WTC11 (cell line): Measurements from ENCODE around the gene YDJC.

Source experiments
- CREM ChIP-seq: sonication (generic); formaldehyde crosslinking; IDR thresholded peaks from 2 replicates; pipeline ENCODE4 v1.8.1; 2022; ENCODE audit warnings: mild to moderate bottlenecking, missing genetic modification reagents, moderate library complexity
- ETV6 ChIP-seq: sonication (generic); formaldehyde crosslinking; IDR thresholded peaks from 2 replicates; pipeline ENCODE4 v1.8.1; 2022; ENCODE audit warnings: mild to moderate bottlenecking, missing genetic modification reagents
- FOXK1 ChIP-seq: sonication (generic); formaldehyde crosslinking; IDR thresholded peaks from 2 replicates; pipeline ENCODE4 v1.8.0; 2022; ENCODE audit warnings: mild to moderate bottlenecking, moderate library complexity, missing genetic modification reagents
- KAT7 ChIP-seq: sonication (generic); formaldehyde crosslinking; IDR thresholded peaks from 2 replicates; pipeline ENCODE4 v1.8.1; 2023; ENCODE audit warnings: missing genetic modification reagents, mild to moderate bottlenecking, borderline replicate concordance
- NR1H2 ChIP-seq: sonication (generic); formaldehyde crosslinking; IDR thresholded peaks from 2 replicates; pipeline ENCODE4 v1.9.0; 2021; ENCODE audit warnings: mild to moderate bottlenecking, moderate library complexity, missing genetic modification reagents
- NR2C2 ChIP-seq: sonication (generic); formaldehyde crosslinking; IDR thresholded peaks from 2 replicates; pipeline ENCODE4 v1.8.0; 2022; ENCODE audit warnings: mild to moderate bottlenecking, missing genetic modification reagents
- TCF7 ChIP-seq: sonication (generic); formaldehyde crosslinking; IDR thresholded peaks from 2 replicates; pipeline ENCODE4 v1.8.0; 2022; ENCODE audit warnings: mild to moderate bottlenecking, low read depth, missing genetic modification reagents, moderate library complexity
- TEAD1 ChIP-seq: sonication (generic); formaldehyde crosslinking; IDR thresholded peaks from 2 replicates; pipeline ENCODE4 v1.8.0; 2022; ENCODE audit warnings: mild to moderate bottlenecking, missing genetic modification reagents
- TEAD4 ChIP-seq: sonication (generic); formaldehyde crosslinking; IDR thresholded peaks from 2 replicates; pipeline ENCODE4 v1.8.0; 2022; ENCODE audit warnings: mild to moderate bottlenecking, missing genetic modification reagents
- TF ChIP-seq, protein P1 (sequence below): sonication (generic); formaldehyde crosslinking; IDR thresholded peaks from 2 replicates; pipeline ENCODE4 v1.8.1; 2022; ENCODE audit warnings: low read depth, mild to moderate bottlenecking, moderate library complexity, missing genetic modification reagents, borderline replicate concordance
- TF ChIP-seq, protein P2 (sequence below): fragments of 200-600 bp; IDR thresholded peaks from 2 replicates; pipeline ENCODE4 v1.8.0; 2022; ENCODE audit warnings: antibody characterized with exemption
- TF ChIP-seq, protein P3 (sequence below): sonication (generic); formaldehyde crosslinking; IDR thresholded peaks from 2 replicates; pipeline ENCODE4 v1.8.0; 2022; ENCODE audit warnings: mild to moderate bottlenecking, missing genetic modification reagents
- TF ChIP-seq, protein P4 (sequence below): sonication (generic); formaldehyde crosslinking; IDR thresholded peaks from 2 replicates; pipeline ENCODE4 v1.8.1; 2023; ENCODE audit warnings: mild to moderate bottlenecking, missing genetic modification reagents, moderate library complexity

DNA sequence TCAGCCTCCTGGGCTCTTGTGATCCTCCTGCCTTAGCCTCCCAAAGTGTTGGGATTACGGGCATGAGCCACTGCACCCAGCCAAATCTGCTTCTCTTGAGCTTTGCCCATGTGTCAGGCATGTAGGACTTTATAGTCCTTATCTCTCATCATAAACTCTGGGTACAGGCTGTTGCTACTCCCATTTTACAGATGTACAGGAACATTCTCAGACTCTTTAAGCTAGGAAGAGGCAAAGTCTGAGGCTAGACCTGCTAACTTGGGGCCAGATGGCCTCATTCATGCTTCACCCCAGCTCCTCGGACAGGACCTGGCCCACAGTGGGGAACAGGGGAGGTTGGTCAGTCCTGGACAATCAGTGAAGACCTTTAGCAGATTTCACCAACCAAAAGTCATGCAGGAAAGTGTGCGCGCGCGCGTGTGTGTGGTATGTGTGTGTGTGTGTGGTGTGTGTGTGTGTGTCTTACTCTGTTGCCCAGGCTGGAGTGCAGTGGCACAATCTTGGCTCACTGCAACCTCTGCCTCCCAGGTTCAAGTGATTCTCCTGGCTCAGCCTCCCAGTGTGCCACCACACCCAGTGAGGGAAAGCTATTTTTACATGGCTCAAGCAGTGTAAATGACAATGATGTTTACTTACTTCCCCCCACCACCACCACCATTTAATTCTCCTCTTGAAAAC, 23.8 kb downstream of the YDJC start:
- TF ChIP-seq, protein P1, sequence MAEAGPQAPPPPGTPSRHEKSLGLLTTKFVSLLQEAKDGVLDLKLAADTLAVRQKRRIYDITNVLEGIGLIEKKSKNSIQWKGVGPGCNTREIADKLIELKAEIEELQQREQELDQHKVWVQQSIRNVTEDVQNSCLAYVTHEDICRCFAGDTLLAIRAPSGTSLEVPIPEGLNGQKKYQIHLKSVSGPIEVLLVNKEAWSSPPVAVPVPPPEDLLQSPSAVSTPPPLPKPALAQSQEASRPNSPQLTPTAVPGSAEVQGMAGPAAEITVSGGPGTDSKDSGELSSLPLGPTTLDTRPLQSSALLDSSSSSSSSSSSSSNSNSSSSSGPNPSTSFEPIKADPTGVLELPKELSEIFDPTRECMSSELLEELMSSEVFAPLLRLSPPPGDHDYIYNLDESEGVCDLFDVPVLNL (CRISPR knock-in tag): no peak
- TF ChIP-seq, protein P2, sequence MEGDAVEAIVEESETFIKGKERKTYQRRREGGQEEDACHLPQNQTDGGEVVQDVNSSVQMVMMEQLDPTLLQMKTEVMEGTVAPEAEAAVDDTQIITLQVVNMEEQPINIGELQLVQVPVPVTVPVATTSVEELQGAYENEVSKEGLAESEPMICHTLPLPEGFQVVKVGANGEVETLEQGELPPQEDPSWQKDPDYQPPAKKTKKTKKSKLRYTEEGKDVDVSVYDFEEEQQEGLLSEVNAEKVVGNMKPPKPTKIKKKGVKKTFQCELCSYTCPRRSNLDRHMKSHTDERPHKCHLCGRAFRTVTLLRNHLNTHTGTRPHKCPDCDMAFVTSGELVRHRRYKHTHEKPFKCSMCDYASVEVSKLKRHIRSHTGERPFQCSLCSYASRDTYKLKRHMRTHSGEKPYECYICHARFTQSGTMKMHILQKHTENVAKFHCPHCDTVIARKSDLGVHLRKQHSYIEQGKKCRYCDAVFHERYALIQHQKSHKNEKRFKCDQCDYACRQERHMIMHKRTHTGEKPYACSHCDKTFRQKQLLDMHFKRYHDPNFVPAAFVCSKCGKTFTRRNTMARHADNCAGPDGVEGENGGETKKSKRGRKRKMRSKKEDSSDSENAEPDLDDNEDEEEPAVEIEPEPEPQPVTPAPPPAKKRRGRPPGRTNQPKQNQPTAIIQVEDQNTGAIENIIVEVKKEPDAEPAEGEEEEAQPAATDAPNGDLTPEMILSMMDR: no peak
- TF ChIP-seq NR2C2 (CRISPR knock-in tag) (no peak), ETV6 (CRISPR knock-in tag) (no peak), FOXK1 (CRISPR knock-in tag) (no peak), TEAD4 (CRISPR knock-in tag) (no peak), KAT7 (CRISPR knock-in tag) (no peak), CREM (CRISPR knock-in tag) (no peak), TCF7 (no peak), TEAD1 (CRISPR knock-in tag) (no peak), NR1H2 (no peak)
- TF ChIP-seq, protein P3, sequence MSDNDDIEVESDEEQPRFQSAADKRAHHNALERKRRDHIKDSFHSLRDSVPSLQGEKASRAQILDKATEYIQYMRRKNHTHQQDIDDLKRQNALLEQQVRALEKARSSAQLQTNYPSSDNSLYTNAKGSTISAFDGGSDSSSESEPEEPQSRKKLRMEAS (CRISPR knock-in tag): no peak
- TF ChIP-seq, protein P4, sequence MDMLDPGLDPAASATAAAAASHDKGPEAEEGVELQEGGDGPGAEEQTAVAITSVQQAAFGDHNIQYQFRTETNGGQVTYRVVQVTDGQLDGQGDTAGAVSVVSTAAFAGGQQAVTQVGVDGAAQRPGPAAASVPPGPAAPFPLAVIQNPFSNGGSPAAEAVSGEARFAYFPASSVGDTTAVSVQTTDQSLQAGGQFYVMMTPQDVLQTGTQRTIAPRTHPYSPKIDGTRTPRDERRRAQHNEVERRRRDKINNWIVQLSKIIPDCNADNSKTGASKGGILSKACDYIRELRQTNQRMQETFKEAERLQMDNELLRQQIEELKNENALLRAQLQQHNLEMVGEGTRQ (CRISPR knock-in tag): no peak
